ENCODE results near the gene RTCA.
"Not testable (repeated sequence)": the region's sequence is repeated elsewhere in the genome, so short reads cannot be mapped to it uniquely, and the experiment has no call there.

The RTCA gene

DNA sequence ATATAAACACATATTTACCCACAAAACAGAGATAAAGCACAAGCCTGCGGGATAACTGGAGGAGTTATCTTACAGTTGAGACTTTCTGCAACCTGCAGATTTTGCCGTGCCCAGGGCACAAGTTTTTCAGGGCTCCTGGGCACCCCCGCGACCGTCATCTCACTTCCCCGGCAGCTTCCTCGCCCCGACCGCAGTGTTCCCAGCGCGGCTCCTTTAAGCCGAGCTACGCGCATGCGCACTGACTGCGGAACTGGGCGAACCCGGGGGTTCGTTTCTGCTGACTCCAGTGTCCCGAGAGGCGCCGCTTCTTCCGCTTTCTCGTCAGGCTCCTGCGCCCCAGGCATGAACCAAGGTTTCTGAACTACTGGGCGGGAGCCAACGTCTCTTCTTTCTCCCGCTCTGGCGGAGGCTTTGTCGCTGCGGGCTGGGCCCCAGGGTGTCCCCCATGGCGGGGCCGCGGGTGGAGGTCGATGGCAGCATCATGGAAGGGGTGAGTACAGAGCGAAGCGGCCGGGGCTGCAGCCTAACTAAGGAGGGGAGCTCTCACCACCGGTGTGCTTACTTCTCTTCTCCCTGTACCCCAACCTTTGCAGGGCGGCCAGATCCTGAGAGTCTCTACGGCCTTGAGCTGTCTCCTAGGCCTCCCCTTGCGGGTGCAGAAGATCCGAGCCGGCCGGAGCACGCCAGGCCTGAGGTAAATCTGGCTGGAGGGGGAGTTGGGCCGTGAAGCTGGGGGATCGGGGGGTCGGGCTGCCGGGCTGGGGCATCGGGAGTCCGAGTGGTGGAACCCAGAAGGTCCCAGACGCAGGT is at the start of gene RTCA:
RTCA (plus strand) TSS at position 286 of the 810 bp plus-strand sequence; CDS start at position 446, 160 bp downstream.
- DNase-seq (ENCODE audit: low read depth), result peak; percentile 96

DNA sequence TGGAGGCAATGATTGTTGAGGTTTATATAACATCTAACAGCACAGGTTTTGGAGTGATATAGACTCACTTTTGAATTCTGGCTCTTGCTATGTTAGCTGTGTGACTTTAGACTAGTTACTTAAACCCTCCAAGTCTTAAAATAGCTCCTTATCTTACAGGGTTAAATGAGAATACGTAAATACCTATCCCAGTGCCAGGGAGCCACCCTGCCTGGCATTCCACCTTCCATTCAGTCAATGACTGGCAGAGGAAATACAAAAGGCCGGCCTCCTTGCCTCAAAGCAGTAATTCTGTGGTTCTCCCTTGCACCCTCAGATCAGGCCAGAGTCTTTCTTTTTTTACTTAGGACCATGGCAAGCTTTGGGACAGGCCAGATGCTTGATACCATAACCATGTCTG is 48.2 kb upstream of the RTCA start:
- DNase-seq (ENCODE audit: low read depth), result no peak

DNA sequence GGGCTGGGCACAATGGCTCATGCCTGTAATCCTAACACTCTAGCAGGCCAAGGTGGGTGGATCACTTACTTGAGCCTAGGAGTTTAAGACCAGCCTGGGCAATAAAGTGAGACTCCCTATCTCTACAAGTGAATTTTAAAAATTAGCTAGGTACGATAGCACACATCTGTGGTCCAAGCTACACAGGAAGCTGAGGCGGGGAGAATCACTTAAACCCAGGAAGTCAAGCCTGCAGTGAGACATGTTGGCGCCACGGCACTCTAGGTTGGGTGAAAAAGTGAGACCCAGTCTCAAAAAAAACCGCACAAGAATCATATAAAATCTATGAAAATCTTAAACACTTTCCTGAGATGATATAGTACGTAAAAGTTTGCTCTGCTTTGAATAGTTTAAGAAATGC is 46.6 kb upstream of the RTCA start:
- DNase-seq (ENCODE audit: low read depth), result no peak

DNA sequence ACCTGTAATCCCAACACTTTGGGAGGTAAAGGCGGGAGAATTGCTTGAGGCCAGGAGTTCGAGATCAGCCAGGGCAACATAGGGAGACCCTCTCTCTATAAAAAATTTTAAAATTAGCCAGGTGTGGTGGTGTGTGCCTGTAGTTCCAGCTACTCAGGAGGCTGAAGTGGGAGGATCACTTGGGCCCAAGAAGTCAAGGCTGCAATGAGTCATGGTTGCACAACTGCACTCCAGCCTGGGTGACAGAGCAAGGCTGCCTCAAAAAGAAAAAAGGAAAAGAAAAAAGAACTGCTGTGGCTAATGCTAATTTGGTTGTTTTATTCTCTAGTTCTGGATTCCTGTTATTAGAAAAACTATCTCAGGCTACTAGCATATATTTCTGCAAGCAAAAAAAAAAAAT is 46.1 kb upstream of the RTCA start:
- no peak for DNase-seq (ENCODE audit: low read depth)

DNA sequence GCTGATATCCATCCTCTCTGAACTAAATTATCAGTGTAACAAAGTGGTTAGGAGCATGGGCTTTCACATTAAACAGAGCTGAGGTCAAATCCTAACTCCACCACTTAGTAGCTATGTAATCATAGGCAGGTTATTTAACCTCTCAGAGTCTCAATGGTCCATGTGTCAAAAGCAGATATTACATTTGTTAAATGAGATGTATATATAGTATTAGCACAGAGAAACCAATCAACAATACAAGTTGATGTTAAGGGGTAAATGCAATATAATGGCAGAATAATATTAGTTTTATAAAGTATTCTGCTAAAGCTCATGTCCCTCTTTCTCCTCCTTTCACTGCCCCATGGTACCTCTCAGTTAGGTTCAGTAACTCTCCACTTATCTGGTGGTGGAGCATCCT is 43.6 kb upstream of the RTCA start:
- DNase-seq (ENCODE audit: low read depth), result no peak

DNA sequence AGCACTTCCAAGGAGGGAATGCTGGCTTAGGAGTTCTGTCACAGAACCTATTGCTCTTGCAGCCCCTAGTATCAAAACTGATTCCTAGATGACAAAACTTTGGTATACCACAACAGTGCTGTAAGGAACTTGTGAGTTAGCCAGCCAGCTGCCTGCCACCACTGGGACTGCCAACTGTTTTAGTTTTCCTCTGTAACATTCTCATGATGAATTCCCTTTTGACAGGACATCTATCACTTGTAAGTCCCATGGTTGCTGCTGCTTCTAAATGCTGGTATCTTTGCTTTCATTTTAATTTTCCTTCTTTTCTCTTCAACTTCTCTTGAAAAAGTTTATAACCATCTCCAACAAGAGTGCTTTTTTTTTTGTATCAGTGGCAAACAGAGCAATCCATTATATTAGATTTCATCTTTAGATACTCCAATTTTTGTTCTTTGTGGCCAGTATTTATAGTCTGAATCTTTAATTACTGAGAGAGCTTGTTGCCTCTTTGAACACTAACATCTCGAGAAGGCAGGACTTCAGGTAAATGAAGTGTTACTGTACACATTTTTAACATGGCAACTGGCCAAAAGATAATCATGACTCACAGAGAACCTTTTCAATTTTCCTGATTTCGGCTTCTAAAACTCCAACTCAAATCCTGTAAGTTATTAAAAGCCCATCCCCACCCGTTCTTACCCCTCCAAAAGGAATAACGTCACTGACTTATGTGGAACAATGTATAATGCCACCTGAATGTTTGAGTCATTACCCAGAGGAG is 36.2 kb upstream of the RTCA start:
- DNase-seq (ENCODE audit: low read depth), result no peak

DNA sequence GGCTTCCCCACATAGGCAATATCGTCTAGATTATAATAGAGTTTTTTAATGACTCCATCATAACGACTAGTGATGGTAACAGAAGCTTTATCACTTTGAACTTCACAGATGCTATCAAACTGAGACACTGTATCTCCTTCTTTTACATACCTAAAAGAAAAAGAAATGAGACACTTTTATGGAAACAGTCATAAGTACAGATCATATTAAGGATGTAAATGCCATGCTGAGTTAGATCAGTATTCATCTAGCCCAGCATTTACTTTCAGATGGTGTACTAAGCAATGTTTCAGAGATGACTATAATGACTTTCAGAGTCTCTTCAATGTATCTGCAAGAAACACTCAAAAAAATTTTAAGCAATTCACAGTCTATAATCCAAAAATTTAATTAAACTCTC is 35.3 kb upstream of the RTCA start:
- no peak for DNase-seq (ENCODE audit: low read depth)

DNA sequence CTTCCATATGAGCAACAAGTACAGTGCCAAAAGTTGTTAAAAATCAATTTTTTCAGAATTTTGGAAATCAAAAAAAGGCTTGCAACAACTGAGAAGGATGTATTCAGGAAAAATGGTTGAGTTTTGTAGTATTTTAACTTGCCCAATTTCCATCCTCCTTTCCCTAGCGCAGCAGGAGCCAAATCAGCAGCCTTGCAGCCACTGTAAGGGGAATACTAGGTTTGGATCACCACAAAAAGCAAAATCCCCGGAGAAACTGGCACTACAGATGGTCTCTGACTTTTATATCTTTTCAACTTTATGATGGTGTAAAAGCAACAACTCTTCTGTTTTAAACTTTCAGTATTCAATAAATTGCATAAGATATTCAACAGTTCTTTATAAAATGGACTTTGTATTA is 34.3 kb upstream of the RTCA start:
- no peak for DNase-seq (ENCODE audit: low read depth)

DNA sequence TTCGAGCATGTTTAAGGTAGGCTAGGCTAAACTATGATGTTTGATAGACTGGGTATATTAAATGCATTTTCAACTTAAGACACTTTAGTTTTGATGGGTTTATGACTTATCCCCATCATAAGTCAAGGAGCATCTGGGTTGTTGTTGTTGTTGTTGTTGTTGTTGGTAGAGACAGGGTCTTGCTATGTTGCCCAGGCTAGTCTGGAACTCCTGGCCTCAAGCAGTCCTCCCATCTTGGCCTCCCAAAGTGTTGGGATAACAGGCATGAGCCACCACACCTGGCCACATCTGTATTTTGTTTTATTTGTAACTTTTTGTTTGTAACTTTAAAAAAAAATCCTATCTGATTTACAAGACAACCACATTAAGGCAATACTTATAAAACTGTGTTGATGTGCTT is 33.9 kb upstream of the RTCA start:
- no peak for DNase-seq (ENCODE audit: low read depth)

DNA sequence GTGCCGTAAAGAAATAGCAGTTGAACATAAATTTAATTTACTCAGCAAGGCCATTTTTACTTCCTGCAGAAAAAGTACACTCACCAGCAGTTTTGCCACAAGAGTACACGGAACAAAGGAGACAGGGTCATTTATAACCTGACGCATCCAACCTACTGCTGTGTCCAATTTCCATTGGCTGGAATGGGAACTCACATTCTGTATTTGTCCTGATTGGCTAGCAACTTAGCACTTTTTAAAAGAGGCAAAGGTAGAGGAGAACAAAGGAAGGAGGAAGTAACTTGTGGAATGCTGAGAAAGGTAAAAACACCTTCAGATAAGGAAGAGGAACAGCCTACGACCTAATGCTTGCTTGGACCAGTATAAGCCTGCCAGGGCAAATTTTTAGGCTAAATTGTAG is 32.5 kb upstream of the RTCA start:
- not testable (repeated sequence) for DNase-seq (ENCODE audit: low read depth)

DNA sequence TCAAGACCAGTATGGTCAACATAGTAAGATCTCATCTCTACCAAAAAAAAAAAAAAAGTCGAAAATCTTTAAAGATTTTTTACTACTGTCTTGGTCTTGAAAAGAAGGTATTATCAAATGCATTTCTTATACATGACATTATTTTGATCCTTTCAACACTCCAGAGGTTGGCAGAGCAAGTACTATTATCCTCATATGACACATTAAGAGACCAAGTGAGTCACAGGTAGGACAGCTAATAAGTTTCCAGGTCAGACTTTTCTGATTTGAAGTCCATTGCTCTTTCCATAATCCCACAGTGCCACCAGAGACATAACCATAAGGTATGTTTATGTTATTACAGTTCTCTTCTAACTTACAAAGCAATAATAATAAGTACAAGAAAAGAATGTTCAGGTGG is 31.6 kb upstream of the RTCA start:
- DNase-seq (ENCODE audit: low read depth), result no peak

DNA sequence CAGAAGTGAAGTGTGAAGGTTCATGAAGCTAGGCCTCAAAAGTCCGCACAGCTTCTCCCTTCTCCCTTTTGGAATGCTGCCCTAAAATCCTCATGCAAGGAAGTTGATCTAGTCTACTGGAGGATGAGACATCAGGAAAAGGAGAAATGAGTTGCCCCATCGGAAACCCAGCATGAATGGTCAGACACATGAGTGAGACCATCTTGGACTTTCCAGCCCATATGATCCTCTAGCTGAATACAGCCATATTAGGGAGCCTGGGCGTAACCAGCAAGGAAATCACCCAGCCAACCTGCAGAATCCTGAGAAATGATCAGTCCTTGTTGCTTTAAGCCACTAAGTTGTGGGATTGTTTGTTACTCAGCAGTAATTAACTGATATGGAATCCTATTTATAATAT is 28.9 kb upstream of the RTCA start:
- DNase-seq (ENCODE audit: low read depth), result no peak

DNA sequence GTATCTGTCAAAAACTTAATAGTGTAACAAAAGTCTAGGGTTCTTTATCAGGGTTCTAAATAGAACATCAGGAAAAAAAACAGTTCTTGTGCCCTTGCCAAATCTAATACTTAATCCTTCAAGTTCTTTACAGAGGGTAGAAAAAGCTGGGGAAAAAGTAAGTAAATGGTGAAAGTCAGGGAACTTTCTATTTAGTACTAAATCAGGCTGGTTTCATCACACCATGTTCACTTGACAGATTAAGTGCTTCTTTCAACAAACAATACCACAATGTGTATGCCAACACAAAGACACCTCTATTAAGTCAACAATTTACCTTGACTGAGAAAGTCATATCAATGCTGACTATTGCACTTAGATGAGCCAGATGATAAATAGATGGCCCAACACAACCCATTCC is 26.1 kb upstream of the RTCA start:
- no peak for DNase-seq (ENCODE audit: low read depth)

DNA sequence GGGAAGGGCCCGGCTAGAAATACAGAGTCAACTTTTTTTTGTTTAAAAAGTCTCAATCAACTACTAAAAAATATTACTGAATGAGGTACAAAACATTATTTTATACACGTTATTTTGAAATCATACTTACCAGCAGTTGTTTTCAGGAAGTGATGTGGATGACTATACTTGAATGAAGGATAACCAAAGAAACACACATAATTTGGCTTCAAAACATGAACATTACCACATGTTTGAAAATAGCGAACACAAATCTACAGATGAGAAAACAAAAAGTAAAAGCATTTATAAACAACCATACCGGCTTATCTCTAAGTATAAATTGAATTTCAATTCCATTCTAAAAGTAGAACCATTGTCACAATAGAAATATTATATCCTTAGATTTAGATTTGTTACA is 25.4 kb upstream of the RTCA start:
- no peak for DNase-seq (ENCODE audit: low read depth)

DNA sequence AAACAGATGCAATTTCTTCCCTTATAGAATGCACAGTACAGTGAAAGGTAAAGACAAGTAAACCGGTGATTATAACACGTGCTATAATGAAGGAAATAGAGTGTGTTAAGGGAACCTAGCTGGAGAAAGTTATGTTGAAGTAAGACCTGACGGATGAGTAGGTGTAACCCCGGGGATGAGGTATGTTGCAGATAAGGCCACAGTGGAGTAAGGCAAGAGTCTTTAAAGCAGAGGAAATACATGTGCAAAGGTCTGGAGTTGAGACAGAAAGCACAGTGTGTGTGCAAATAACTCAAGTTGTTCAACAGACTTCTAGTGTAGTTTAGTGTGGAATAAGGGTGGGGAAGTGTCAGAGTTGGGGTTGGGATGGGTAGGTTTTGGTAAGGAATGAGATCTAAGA is 19.3 kb upstream of the RTCA start:
- no peak for DNase-seq (ENCODE audit: low read depth)

DNA sequence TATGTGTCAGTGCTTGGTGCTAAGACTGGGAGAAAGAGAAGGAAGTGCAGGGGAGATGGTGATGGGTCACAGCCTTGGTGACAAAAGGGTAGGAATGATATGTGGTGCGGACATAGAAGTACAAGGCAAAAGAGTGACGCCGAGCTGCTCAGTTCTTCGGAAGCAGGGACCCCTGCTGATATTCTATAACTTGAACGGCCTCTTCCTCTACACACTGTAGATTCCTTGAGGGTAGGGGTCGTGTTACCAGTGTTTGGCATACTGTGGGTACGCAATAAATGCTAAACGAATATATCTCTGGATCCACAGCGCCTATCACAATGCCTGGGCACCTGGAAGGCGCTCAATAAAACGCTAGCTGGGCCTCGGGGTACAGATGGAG is 16.9 kb upstream of the RTCA start:
- DNase-seq (ENCODE audit: low read depth), result no peak

DNA sequence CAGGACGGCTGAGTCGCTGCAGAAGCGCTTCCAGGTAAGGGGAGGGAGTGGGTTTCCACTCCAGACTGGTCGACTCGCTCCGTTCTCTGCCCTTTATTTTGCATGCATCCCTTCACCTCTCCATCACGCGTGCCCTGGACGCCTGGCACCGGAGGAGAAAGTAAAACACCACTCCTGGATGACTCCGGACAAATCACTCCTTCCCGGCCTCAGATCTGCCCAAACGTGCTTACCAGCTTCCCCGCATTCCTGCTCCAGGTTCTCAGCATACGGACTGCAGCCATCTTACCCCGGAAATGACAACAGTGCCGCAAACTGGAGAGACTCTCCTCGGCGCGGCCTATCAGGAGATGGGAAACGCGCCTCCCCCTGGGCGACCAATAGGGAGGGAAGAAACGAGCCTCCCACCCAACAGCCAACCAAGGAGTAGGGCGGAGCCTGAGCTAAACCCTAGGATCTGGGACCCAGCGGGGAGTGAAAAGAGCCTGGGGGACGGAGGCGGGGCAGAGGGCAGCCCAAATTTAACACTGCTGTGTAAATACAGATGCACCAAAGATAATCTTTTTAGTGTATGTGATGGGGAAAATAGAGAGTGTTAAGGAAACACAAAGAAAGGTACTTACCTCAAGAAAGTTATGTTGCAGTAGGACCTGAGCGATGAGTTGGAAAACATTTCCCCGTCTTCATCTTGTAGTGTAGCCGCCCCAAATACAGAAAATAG is 16.3 kb upstream of the RTCA start, which contains the start of gene DBT:
DBT (minus strand) TSS at position 298 of the 721 bp plus-strand sequence; CDS start at position 284, 14 bp downstream.
- DNase-seq (ENCODE audit: low read depth), result peak; percentile 88

DNA sequence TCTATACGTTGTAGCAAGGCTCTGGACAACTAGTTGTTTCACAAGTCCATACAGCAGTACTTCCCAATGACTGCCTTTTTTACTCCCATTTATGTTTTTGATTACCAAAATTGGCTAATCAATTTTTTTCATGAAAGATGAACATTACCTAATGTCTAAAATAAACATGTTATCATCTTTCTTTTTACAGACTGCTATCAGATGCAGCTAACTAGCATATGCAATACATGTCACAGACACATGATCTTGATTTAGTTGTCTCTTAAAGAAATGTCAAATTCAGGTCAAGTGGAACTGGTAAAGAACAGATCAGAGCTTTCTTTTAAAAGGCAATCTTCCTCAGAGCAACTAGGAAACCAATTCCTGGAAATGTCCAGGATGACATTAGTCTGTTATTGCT is 15.8 kb upstream of the RTCA start:
- DNase-seq (ENCODE audit: low read depth), result no peak

DNA sequence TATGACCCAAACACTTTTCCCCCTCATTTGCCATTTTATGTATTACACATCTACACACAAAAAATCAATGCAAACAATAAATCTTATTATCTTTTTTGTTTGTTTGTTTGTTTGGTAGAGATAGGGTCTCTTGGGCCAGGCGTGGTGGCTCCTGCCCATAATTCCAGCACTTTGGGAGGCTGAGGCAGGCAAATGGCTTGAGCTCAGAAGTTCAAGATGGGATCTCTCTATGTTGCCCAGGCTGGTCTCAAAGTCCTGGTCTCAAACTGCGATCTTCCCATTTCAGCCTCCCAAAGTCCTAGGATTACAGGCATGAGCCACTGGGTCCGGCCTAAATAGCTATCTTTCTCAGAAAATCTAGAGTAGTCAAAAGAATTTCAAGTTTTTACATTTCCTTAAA is 15.2 kb upstream of the RTCA start:
- no peak for DNase-seq (ENCODE audit: low read depth)

DNA sequence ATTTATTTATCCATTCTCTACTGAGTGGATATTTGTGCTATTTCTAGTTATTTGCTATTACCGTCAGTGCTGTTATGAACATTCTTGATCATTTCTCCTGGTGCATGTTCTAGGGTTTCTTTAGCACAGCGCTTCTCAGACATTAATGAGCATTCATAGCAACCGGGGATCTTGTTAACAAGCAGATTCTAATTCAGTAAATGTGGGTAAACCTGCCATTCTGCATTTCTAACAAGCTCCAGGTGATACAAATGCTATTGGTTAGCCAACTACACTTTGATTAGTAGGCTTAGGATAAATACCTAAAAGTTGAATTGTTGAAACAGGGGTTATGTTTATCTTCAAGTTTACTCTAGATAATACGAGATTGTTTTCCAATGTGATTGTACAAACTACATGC is 13.1 kb upstream of the RTCA start:
- DNase-seq (ENCODE audit: low read depth), result no peak

DNA sequence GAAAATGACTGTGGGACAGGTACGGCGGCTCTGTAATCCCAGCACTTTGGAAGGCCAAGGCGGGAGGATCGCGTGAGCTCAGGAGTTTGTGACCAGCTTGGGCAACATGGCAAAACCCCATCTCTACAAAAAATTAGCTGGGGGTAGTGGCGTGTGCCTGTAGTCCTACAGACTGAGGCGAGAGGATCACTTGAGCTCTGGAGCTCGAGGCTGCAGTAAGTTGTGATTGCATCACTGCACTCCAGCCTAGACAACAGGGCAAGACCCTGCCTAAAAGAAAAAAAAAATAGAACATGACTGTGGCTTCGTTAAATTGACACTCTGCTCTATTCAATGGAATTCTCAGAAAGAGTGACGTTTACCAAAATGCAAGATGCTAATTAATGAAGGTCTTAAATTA is 12.5 kb upstream of the RTCA start:
- DNase-seq (ENCODE audit: low read depth), result no peak

DNA sequence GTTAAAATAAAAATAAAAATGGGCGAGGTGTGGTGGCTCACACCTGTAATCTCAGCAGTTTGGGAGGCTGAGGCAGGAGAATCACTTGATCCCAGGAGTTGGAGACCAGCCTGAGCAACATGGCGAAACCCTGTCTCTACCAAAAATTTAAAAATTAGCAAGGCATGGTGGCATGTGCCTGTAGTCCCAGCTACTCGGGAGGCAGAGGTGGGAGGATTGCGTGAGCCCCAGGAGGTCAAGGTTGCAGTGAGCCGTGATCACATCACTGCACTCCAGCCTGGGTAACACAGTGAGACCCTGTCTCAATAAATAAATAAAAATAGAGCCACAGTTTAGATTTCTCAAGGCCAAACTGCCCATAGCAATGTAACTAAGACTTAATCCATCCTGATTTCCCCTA is 9.7 kb upstream of the RTCA start:
- not testable (repeated sequence) for DNase-seq (ENCODE audit: low read depth)

DNA sequence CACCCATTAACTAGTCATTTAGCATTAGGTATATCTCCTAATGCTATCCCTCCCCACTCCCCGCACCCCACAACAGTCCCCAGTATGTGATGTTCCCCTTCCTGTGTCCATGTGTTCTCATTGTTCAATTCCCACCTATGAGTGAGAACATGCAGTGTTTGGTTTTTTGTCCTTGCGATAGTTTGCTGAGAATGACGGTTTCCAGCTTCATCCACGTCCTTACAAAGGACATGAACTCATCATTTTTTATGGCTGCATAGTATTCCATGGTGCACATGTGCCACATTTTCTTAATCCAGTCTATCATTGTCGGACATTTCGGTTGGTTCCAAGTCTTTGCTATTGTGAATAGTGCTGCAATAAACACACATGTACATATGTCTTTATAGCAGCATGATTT is 7.6 kb upstream of the RTCA start:
- not testable (repeated sequence) for DNase-seq (ENCODE audit: low read depth)

All from CMK (cell line).